ENCODE results near the gene DNAJC4. TPM values are rescaled to one million over a fixed set of nuclear protein-coding genes. Genes with fewer than 3 reads are reported as not detected.

DNAJC4 gene
- total RNA-seq, 2 experiments from 2014 or later: 14.1 to 42.4 TPM

DNA sequence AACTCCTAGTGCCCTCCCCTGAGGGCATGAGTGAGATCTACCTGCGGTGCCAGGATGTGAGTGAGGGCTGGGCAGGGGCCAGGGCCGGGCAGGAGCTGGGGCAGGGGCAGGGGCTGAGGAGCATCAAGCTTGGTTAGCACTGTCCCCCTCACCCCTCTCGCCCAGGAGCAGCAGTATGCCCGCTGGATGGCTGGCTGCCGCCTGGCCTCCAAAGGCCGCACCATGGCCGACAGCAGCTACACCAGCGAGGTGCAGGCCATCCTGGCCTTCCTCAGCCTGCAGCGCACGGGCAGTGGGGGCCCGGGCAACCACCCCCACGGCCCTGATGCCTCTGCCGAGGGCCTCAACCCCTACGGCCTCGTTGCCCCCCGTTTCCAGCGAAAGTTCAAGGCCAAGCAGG, 10.1 kb upstream of the DNAJC4 start:
- Histone ChIP-seq H4K20me1 (ENCODE audit: insufficient read depth, low read length) (no peaks in the 10 kb centered on the region; the same call in 1 of the 2 replicates), H3K4me3 (ENCODE audit: low read depth, low read length, poor library complexity, severe bottlenecking) (no peak overlapping the region), H3K9me3 (ENCODE audit: low read length) (no peaks in the 10 kb centered on the region), H3K79me2 (ENCODE audit: insufficient read depth, low read depth, low read length) (no peaks in the 10 kb centered on the region), H3K4me1 (ENCODE audit: insufficient read depth, low read length, poor library complexity, severe bottlenecking) (peaks cover 4% of the 10 kb centered on the region), H3K9me2 (ENCODE audit: insufficient read depth, low read length) (no peaks in the 10 kb centered on the region), H3K36me3 (ENCODE audit: insufficient read depth, low read length) (peaks cover 78% of the 10 kb centered on the region), H3K4me2 (ENCODE audit: low read length) (no peak overlapping the region), H3K27ac (ENCODE audit: low read depth, low read length, poor library complexity, severe bottlenecking) (no peak overlapping the region), H2AFZ (ENCODE audit: low read length) (no peak overlapping the region)
- no peak for DNase-seq (ENCODE audit: low spot score)
- no TSS peak for BruUV-seq (replicated peaks)
- intact Hi-C loops (cut with micrococcal nuclease; ENCODE audit: unreplicated experiment): no loop called here
- POLR2A ChIA-PET: no interaction called here
- CTCF ChIA-PET (ENCODE audit: unreplicated experiment): no interaction called here
- TF ChIP-seq, protein P1, sequence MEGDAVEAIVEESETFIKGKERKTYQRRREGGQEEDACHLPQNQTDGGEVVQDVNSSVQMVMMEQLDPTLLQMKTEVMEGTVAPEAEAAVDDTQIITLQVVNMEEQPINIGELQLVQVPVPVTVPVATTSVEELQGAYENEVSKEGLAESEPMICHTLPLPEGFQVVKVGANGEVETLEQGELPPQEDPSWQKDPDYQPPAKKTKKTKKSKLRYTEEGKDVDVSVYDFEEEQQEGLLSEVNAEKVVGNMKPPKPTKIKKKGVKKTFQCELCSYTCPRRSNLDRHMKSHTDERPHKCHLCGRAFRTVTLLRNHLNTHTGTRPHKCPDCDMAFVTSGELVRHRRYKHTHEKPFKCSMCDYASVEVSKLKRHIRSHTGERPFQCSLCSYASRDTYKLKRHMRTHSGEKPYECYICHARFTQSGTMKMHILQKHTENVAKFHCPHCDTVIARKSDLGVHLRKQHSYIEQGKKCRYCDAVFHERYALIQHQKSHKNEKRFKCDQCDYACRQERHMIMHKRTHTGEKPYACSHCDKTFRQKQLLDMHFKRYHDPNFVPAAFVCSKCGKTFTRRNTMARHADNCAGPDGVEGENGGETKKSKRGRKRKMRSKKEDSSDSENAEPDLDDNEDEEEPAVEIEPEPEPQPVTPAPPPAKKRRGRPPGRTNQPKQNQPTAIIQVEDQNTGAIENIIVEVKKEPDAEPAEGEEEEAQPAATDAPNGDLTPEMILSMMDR (conservative IDR thresholded peaks at IDR 0.05; ENCODE audit: low read length): no peak
- no peak for TF ChIP-seq EZH2phosphoT487 (IDR thresholded peaks at IDR 0.05; ENCODE audit: borderline replicate concordance, low read depth, low read length)

DNA sequence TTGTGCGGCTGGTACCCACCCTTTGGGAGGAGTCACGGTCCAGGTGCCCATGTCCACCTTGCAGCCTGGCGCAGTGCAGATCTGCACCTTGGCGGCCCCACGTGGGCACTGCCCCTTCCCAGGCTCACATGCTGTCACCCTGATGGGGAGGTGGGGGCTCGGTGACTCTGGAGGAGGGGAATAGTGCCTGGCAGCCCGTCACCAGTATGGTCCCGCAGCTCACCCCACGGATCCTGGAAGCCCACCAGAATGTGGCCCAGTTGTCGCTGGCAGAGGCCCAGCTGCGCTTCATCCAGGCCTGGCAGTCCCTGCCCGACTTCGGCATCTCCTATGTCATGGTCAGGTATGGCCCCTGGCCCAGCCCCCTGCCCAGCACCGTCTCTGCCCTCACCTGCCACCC, 9.6 kb upstream of the DNAJC4 start:
- H3K9me3 ChIP-seq (ENCODE audit: low read length): no peaks in the 10 kb centered on the region
- no peak overlapping the region for H3K27ac ChIP-seq (ENCODE audit: low read depth, low read length, poor library complexity, severe bottlenecking)
- H3K4me1 ChIP-seq (ENCODE audit: insufficient read depth, low read length, poor library complexity, severe bottlenecking): peaks cover 7% of the 10 kb centered on the region
- CTCF ChIA-PET (ENCODE audit: unreplicated experiment): no interaction called here
- H3K4me3 ChIP-seq (ENCODE audit: low read depth, low read length, poor library complexity, severe bottlenecking): no peak overlapping the region
- H3K9me2 ChIP-seq (ENCODE audit: insufficient read depth, low read length): no peaks in the 10 kb centered on the region
- no peak overlapping the region for H2AFZ ChIP-seq (ENCODE audit: low read length)
- DNase-seq (ENCODE audit: low spot score): no peak
- no peaks in the 10 kb centered on the region; the same call in 1 of the 2 replicates for H4K20me1 ChIP-seq (ENCODE audit: insufficient read depth, low read length)
- H3K36me3 ChIP-seq (ENCODE audit: insufficient read depth, low read length): peaks cover 73% of the 10 kb centered on the region
- POLR2A ChIA-PET: interaction anchor here (1.0 kb wide), 1 partner anchor 14 kb away, joined by 3 read pairs; the partner anchor contains the start of gene FERMT3
- BruUV-seq (replicated peaks): no TSS peak
- TF ChIP-seq EZH2phosphoT487 (IDR thresholded peaks at IDR 0.05; ENCODE audit: borderline replicate concordance, low read depth, low read length): no peak
- TF ChIP-seq, protein P1 (conservative IDR thresholded peaks at IDR 0.05; ENCODE audit: low read length): no peak
- no peak overlapping the region for H3K4me2 ChIP-seq (ENCODE audit: low read length)
- no peaks in the 10 kb centered on the region for H3K79me2 ChIP-seq (ENCODE audit: insufficient read depth, low read depth, low read length)
- intact Hi-C loops (cut with micrococcal nuclease; ENCODE audit: unreplicated experiment): no loop called here

DNA sequence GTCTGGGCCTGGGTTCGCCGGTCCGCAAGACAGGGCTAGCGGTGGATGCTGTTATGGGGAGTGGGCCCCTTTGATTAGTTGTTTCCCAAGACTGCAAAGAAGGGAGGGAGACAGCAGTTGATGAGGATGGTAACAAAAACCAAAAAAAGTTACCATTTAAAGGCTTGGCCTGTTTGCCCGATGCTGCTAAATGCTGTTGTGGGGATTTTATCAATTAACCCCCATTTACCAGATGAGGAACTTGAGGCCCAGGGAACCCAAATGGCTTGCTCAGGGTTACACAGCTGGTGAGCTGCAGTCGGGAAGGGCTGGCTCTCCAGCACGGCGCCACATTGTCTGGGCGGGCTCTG, 7.7 kb upstream of the DNAJC4 start:
- ChIA-PET CTCF (ENCODE audit: unreplicated experiment) (no interaction called here), POLR2A (interaction anchor here (0.6 to 2.1 kb wide), 3 partner anchors 15 to 30 kb away, joined by 3 to 15 read pairs (median 4); partner anchors contain the start of gene FERMT3)
- Histone ChIP-seq H3K9me2 (ENCODE audit: insufficient read depth, low read length) (no peaks in the 10 kb centered on the region), H3K27ac (ENCODE audit: low read depth, low read length, poor library complexity, severe bottlenecking) (no peak overlapping the region), H3K4me1 (ENCODE audit: insufficient read depth, low read length, poor library complexity, severe bottlenecking) (peaks cover 15% of the 10 kb centered on the region), H3K4me3 (ENCODE audit: low read depth, low read length, poor library complexity, severe bottlenecking) (no peak overlapping the region), H3K4me2 (ENCODE audit: low read length) (no peak overlapping the region), H4K20me1 (ENCODE audit: insufficient read depth, low read length) (no peaks in the 10 kb centered on the region; the same call in 1 of the 2 replicates), H3K9me3 (ENCODE audit: low read length) (no peaks in the 10 kb centered on the region), H2AFZ (ENCODE audit: low read length) (no peak overlapping the region), H3K79me2 (ENCODE audit: insufficient read depth, low read depth, low read length) (peaks cover 8% of the 10 kb centered on the region; the same call in 1 of the 2 replicates), H3K36me3 (ENCODE audit: insufficient read depth, low read length) (peaks cover 61% of the 10 kb centered on the region)
- DNase-seq (ENCODE audit: low spot score): no peak
- TF ChIP-seq EZH2phosphoT487 (IDR thresholded peaks at IDR 0.05; ENCODE audit: borderline replicate concordance, low read depth, low read length): no peak
- TF ChIP-seq, protein P1 (conservative IDR thresholded peaks at IDR 0.05; ENCODE audit: low read length): no peak
- BruUV-seq (replicated peaks): no TSS peak
- intact Hi-C loops (cut with micrococcal nuclease; ENCODE audit: unreplicated experiment): no loop called here
